Neuron (in vitro differentiated cells): ENCODE measurements around the gene PLA2G6.
"Not testable (repeated sequence)": the region's sequence is repeated elsewhere in the genome, so short reads cannot be mapped to it uniquely, and the experiment has no call there.

Experiments used
- H2AFZ ChIP-seq: one replicate; pipeline ENCODE4 v1.6.1; 2013; ENCODE audit warnings: low read depth, mild to moderate bottlenecking, inconsistent platforms, low read length, moderate library complexity
- H3K27me3 ChIP-seq: one replicate; pipeline ENCODE4 v1.6.1; 2013; ENCODE audit warnings: low read length; ENCODE audit not compliant: insufficient read depth
- H3K36me3 ChIP-seq: one replicate; pipeline ENCODE4 v1.6.1; 2013; ENCODE audit warnings: low read length; ENCODE audit not compliant: insufficient read depth
- H3K4me1 ChIP-seq: one replicate; pipeline ENCODE4 v1.6.1; 2013; ENCODE audit warnings: low read length; ENCODE audit not compliant: insufficient read depth
- H3K4me3 ChIP-seq: 2 replicates; pipeline ENCODE4 v1.5.1; 2013; ENCODE audit warnings: mild to moderate bottlenecking, low read length, moderate library complexity
- H3K9me3 ChIP-seq: one replicate; pipeline ENCODE4 v1.6.1; 2013; ENCODE audit warnings: low read length

Gene PLA2G6

DNA sequence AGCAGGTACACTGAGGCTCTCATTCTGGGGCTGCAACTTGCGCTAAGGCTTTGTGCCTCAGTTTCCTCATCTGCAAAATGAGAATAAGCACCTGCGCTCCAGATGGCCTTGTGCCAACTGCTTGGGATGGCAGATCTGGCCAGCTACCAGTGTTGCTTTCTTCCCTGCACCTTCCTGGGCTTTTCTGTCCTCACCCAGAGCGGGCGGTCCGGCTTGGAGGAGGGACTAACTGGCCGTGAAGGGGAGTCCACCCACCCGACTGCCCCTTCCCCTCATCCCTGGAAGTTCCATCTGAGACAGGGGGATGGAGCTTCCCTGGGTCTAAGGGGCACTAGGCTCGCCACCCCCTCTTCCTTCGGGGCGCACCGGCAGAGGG is 101.2 kb downstream of the PLA2G6 start:
- no peaks in the 10 kb centered on the region for H3K9me3 ChIP-seq
- no peak overlapping the region for H3K4me3 ChIP-seq
- no peaks in the 10 kb centered on the region for H3K36me3 ChIP-seq
- peaks cover 15% of the 10 kb centered on the region for H3K4me1 ChIP-seq
- no peak overlapping the region for H2AFZ ChIP-seq
- H3K27me3 ChIP-seq, result no peaks in the 10 kb centered on the region

DNA sequence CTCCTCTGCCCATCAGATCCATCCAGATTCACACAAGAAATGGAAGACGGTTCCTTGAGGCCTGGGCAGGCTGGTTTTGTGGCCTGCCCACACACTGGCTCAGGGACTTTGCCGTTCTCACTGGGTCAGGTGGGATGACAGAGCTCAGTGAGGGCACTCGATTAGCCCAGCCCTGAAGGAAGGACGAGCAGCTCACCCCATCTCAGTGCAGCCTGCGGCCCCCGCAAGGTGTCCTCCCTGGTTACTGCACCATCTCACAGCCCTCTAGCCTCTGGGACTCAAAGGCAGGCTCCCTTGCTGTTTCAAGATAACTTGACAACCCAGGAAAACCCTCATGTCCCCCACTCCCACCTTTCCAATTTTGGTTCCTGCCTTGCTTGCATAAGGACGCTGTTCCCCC is 101.8 kb downstream of the PLA2G6 start:
- H3K4me3 ChIP-seq, result no peak overlapping the region
- peaks cover 2% of the 10 kb centered on the region for H3K36me3 ChIP-seq
- no peaks in the 10 kb centered on the region for H3K9me3 ChIP-seq
- no peaks in the 10 kb centered on the region for H3K27me3 ChIP-seq
- H3K4me1 ChIP-seq, result peaks cover 18% of the 10 kb centered on the region
- no peak overlapping the region for H2AFZ ChIP-seq

DNA sequence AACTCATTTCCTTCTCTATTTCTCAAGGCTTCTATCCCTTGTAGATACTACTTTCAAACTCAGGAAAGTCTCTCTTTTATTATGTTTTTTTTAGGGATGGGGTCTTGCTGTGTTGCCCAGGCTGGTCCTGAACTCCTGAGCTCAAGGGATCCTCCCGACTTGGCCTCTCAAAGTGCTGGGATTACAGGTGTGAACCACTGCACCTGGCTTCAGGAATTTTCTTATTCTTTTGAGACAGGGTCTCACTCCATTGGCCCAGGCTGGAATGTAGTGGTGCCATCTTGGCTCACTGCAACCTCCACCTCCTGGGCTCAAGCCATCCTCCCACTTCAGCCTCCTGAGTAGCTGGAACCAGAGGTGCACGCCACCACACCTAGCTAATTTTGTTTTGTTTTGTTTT is 102.4 kb downstream of the PLA2G6 start:
- H3K4me3 ChIP-seq, H3K9me3 ChIP-seq, H3K36me3 ChIP-seq, H2AFZ ChIP-seq, H3K27me3 ChIP-seq: not testable (repeated sequence)
- H3K4me1 ChIP-seq, result peaks cover 13% of the 10 kb centered on the region

DNA sequence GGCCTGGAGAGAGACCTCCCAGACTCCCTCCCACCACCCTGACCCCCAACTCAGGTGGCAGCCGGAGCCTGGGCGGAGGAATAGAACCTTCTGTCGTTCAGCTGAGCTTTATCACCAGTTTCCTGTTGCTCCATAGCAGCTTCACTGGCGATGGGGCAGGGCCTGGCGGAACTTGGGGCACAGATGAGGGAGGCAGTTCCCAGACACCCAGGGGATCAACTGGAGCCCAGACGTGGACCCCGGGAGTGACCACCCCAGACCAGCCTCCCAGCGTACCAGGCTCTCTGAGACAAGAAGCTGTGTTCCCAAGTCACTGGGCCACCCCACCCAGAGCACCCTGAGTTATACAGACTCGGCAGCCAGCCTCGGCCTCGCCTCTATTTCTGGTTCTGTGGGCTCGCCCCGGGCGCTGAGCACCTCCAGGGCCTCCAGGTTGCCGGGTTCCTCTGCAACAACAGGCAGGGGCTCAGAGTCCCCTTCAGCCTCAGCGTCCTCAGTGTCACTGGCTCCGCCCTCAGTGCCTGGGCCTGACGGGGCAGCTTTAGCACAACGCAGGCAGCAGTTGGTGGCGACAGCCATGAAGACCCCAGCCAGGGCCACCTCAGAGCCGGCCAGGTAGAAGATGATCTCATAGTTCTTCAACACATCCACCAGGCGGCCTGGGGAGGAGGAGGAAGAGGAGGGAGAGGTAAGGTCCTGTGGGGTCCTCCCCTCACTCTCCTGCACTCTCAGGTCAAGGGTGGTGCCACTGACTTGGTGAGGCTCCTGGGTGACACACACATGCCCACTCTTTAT is 103.4 kb downstream of the PLA2G6 start:
- H3K36me3 ChIP-seq, result peaks cover 12% of the 10 kb centered on the region
- H3K4me3 ChIP-seq, result no peak overlapping the region
- peaks cover 6% of the 10 kb centered on the region for H3K4me1 ChIP-seq
- H3K27me3 ChIP-seq, result no peaks in the 10 kb centered on the region
- no peaks in the 10 kb centered on the region for H3K9me3 ChIP-seq
- no peak overlapping the region for H2AFZ ChIP-seq

DNA sequence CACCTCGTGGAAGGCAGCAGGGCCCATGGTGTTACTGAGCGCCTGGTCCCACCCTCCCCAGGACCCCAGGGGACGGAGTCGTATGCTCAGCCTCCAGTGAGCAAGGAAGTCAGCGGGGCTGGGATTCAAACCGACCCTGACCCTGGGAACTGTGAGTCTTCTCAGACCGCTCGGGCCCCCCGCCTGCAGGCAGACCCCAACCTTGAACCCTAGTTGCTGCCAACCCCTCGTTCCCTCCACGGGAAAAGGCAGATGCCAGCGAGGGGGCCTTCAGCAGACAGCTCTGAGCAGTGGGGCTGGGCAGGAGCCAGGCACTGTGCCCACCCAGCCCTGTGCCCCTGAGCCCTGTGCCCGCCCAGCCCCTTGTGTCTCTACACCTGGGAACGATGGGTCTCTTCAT is 104.0 kb downstream of the PLA2G6 start:
- no peak overlapping the region for H3K4me3 ChIP-seq
- H3K36me3 ChIP-seq, result peaks cover 18% of the 10 kb centered on the region
- no peaks in the 10 kb centered on the region for H3K9me3 ChIP-seq
- H3K27me3 ChIP-seq, result no peaks in the 10 kb centered on the region
- no peak overlapping the region for H2AFZ ChIP-seq
- H3K4me1 ChIP-seq, result peaks cover 6% of the 10 kb centered on the region

DNA sequence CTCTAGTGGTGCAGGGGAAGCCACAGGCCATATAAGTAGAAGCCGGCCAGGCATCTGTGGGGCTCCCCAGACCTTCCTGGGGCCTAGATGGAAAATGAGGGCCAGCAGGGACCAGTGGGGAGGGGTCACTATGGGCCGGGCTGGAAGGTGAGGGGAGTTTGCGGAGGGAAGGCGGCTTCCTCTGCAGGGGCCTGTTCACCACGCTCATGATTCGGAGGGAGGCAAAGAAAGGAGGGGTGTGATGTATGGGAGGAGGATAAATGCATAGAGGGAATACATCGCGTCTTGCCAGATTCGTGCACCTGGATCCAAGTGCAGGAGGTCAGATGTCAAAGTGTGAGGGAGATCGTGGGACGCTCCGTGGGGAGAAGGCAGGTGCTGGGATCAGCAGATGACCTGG is 104.5 kb downstream of the PLA2G6 start:
- H3K4me3 ChIP-seq, result no peak overlapping the region
- H3K4me1 ChIP-seq, result peaks cover 6% of the 10 kb centered on the region
- no peaks in the 10 kb centered on the region for H3K27me3 ChIP-seq
- H3K9me3 ChIP-seq, result no peaks in the 10 kb centered on the region
- H3K36me3 ChIP-seq, result peaks cover 21% of the 10 kb centered on the region
- H2AFZ ChIP-seq, result no peak overlapping the region

DNA sequence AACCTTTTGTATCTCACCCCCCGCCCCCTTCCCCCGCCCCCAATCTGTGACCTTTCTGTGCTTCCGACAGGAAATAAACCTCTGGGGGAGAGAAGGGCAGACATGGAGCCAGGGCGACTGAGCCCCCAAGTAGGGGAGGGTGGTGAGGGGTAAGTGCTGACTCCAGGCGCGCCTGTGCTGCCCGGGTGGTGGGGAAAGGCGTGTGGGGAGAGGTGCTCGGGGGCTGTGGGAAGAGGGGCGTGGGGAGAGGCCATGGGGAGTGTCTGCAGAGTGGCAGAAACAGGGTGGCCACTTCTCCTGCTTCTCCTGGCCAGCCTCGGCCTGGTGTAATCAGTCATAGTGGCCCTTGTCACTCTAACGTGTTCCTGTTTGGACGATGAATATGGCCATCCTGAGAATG is 105.7 kb downstream of the PLA2G6 start:
- no peak overlapping the region for H3K4me3 ChIP-seq
- H3K9me3 ChIP-seq, result no peaks in the 10 kb centered on the region
- H2AFZ ChIP-seq, result no peak overlapping the region
- no peaks in the 10 kb centered on the region for H3K27me3 ChIP-seq
- H3K36me3 ChIP-seq, result peaks cover 21% of the 10 kb centered on the region
- H3K4me1 ChIP-seq, result peaks cover 6% of the 10 kb centered on the region

DNA sequence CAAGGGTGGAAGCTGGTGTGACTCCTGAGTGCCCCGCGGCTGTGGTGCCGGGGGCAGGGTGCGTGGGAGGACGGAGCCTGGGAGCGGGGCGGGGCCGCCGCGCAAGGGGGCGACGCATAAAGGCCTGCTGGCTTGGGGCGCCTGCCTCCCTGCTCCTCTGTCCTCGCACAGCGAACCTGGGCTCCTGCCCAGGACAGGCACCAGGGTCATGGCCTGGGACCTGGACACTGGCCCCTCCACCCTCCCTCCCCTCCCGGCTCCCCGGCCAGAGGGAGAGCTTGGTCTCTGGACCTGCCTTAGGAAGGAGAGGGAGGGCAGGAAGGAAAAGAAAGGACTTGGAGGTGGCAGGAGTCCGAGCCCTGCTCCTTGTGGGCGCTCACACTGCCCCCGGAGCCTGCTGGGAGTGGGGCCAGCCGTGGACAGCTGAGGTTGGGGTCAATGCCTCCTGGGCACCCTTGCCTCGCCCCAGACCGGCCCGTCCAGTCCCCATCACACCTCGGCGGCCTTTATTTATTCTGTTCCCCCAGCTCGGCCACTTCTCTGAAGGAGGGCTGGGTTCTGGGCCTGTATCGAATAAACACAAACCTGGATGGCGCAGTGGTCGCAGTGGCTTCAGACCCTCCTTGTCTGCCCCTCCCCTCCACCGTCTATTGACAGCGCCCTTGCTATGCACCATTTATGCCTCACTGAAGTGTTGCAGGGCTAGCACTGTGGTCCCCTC is 106.4 kb downstream of the PLA2G6 start:
- Histone ChIP-seq H3K36me3 (peaks cover 21% of the 10 kb centered on the region), H3K4me1 (peaks cover 11% of the 10 kb centered on the region), H3K4me3 (no peak overlapping the region), H2AFZ (no peak overlapping the region), H3K27me3 (no peaks in the 10 kb centered on the region), H3K9me3 (no peaks in the 10 kb centered on the region)

DNA sequence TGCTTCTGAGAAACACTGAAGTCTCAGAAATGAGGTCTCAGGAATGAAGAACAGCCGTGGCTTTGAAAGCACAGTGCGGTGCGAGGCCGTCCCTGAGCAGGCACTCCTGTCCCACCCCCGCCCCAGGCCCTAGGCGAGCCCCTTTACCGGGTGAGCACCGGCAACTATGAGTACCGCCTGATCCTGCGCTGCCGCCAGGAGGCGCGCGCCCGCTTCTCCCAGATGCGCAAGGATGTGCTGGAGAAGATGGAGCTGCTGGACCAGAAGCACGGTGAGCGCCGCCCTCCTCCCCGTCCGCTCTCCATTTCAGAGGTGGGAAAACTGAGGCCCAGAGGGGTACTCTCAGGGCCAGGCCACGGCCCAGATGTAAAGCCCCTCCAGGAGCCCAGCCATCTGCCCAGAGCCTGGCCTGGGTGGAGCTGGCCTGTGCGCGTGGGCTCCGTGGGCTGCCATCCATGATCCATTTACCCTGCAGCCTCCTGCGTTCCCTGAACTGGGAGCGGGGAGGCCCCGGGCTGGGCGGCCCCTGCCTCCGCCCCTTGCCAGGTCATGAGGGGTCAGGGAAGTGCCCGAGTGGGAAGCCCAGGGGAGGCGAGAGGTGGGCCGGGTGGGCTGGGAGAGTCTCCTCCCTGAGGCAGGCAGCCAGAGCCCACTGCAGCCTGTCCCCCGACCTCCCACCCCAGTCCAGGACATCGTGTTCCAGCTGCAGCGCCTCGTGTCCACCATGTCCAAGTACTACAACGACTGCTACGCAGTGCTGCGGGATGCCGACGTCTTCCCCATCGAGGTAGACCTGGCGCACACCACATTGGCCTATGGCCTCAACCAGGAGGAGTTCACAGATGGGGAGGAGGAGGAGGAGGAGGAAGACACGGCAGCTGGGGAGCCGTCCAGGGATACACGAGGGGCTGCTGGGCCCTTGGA is 107.2 kb downstream of the PLA2G6 start:
- H3K9me3 ChIP-seq, result no peaks in the 10 kb centered on the region
- no peak overlapping the region for H2AFZ ChIP-seq
- no peak overlapping the region for H3K4me3 ChIP-seq
- H3K4me1 ChIP-seq, result peaks cover 19% of the 10 kb centered on the region
- H3K36me3 ChIP-seq, result peaks cover 21% of the 10 kb centered on the region
- H3K27me3 ChIP-seq, result no peaks in the 10 kb centered on the region

DNA sequence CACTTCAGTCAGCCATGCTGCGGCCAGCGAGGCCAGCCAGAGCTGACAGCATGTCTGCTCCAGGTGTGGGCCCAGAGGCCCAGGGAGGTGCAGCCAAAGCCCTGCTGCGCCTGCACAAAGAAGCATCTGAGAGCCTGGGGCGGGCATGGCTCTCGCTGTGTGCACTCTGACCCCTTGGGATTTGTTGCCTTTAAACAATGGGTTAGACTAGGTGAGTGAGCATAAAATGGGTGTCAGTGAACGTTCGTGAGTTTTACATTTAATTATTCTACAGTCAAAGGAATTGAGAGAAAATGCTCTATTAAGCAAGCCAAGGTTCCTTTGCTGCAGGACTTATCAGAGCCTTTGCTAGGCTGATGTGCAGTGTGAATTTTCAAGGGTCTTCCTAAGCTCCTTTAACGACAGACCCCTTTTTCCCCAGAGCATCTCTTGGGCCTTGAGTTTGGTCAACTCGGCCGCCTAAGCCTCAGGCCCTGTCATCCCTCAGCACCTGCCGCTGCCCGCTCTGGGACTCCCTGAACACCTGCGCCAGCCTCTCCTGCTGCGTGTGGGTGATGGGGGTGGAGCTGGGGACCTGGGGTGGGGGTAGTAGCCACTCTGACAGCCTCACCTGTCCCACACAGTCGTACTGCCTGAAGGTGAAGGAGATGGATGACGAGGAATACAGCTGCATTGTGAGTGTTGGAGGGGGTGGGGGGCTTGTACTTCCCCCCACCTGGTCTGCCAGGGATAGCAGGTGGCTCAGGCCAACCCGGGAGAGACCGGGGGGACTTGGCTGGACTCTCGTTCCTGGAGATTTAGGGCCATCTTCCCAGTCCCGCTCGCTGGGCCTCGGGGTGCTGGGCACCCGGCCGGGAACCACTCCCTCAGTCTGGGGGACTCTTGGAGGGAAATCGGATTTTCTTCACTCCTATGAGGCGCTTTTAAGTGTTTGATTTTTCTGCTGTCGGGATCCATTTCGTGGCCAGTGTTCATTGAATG is 108.2 kb downstream of the PLA2G6 start:
- no peaks in the 10 kb centered on the region for H3K9me3 ChIP-seq
- H3K4me1 ChIP-seq, result peaks cover 21% of the 10 kb centered on the region
- H3K27me3 ChIP-seq, result no peaks in the 10 kb centered on the region
- H3K36me3 ChIP-seq, result peaks cover 21% of the 10 kb centered on the region
- H3K4me3 ChIP-seq, result no peak overlapping the region
- no peak overlapping the region for H2AFZ ChIP-seq

DNA sequence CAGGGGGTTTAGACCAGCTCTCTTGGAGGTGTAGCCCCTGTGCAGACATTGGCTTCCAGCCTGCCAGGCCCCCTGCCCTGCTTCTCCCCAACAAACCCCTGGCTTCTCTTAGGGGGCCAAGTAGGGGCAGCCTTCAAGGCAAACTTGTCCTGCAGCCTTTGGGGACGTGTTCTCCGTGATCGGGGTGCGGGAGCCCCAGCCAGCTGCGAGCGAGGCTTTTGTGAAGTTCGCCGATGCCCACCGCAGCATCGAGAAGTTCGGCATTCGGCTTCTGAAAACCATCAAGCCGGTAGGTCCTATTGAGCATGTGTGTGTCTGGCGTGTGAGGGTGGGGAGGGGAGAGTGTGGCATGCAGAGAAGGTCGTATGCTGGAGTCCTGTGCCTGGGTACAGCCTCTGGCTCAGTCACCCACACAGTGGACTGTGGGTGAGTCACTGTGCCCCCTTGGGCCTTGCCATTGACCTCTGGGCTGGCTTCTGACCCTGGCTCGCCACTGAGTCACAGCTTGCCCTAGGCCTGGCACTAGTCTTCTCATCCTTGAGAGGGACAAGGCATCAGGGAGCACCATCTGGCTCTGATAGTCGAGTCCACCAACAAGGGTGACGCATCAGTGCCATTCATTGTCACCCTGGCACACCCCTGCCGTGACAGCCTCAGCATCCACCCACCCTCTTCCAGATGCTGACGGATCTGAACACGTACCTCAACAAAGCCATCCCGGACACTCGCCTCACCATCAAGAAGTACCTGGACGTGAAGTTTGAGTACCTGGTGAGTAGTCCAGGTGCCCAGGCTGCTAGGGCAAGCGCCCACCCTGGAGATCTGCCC is 109.1 kb downstream of the PLA2G6 start:
- Histone ChIP-seq H3K4me1 (peaks cover 24% of the 10 kb centered on the region), H3K36me3 (peaks cover 21% of the 10 kb centered on the region), H2AFZ (no peak overlapping the region), H3K9me3 (no peaks in the 10 kb centered on the region), H3K27me3 (no peaks in the 10 kb centered on the region), H3K4me3 (no peak overlapping the region)
